ENCODE data around the gene ERV3-1. TPM values are rescaled to one million over a fixed set of nuclear protein-coding genes. Genes with fewer than 3 reads are reported as not detected.
A peak's percentile ranks its signal among the peaks of the same experiment; 100 is the strongest.
"Not testable (repeated sequence)": the region's sequence is repeated elsewhere in the genome, so short reads cannot be mapped to it uniquely, and the experiment has no call there.

The ERV3-1 gene
- total RNA-seq, 1 donor from 2014 or later = 14.6 TPM

GRCh38 chr7:64946772-64947171 lies 59.7 kb downstream of the ERV3-1 start:
- H3K9me3 ChIP-seq (ENCODE audit: control insufficient read depth in 3 of 3, low read length in 3 of 3) = no peaks in the 10 kb centered on the region
- H3K27ac ChIP-seq (ENCODE audit: low read depth, low read length) = no peak overlapping the region
- H3K27me3 ChIP-seq (ENCODE audit: control insufficient read depth in 3 of 3, insufficient read depth in 3 of 3, low read length in 3 of 3) = peaks cover 12 to 28% (median 19%) of the 10 kb centered on the region in 3 donors
- H3K36me3 ChIP-seq (ENCODE audit: control insufficient read depth in 3 of 3, insufficient read depth in 3 of 3, low read length in 3 of 3) = no peaks in the 10 kb centered on the region
- peaks cover 4 to 25% (median 10%) of the 10 kb centered on the region in 3 donors for H3K4me1 ChIP-seq (ENCODE audit: control insufficient read depth in 3 of 3, insufficient read depth in 3 of 3, low read length in 3 of 3)
- H3K4me3 ChIP-seq (ENCODE audit: low read length in 3 of 3) = peak overlapping the region; percentile 48 to 69 (median 60)
- peak overlapping the region in 2 of 3 donors; percentile 73 to 76 for H3K9ac ChIP-seq (ENCODE audit: low read depth in 1 of 3, low read length in 3 of 3)

GRCh38 chr7:64945503-64946175 lies 60.8 kb downstream of the ERV3-1 start:
- H3K4me1 ChIP-seq (ENCODE audit: control insufficient read depth in 3 of 3, insufficient read depth in 3 of 3, low read length in 3 of 3) = peaks cover 4 to 25% (median 10%) of the 10 kb centered on the region in 3 donors
- peaks cover 12 to 28% (median 19%) of the 10 kb centered on the region in 3 donors for H3K27me3 ChIP-seq (ENCODE audit: control insufficient read depth in 3 of 3, insufficient read depth in 3 of 3, low read length in 3 of 3)
- H3K4me3 ChIP-seq (ENCODE audit: low read length in 3 of 3) = no peak overlapping the region
- no peak overlapping the region for H3K9ac ChIP-seq (ENCODE audit: low read depth in 1 of 3, low read length in 3 of 3)
- no peaks in the 10 kb centered on the region for H3K36me3 ChIP-seq (ENCODE audit: control insufficient read depth in 3 of 3, insufficient read depth in 3 of 3, low read length in 3 of 3)
- no peaks in the 10 kb centered on the region for H3K9me3 ChIP-seq (ENCODE audit: control insufficient read depth in 3 of 3, low read length in 3 of 3)
- no peak overlapping the region for H3K27ac ChIP-seq (ENCODE audit: low read depth, low read length)

DNA sequence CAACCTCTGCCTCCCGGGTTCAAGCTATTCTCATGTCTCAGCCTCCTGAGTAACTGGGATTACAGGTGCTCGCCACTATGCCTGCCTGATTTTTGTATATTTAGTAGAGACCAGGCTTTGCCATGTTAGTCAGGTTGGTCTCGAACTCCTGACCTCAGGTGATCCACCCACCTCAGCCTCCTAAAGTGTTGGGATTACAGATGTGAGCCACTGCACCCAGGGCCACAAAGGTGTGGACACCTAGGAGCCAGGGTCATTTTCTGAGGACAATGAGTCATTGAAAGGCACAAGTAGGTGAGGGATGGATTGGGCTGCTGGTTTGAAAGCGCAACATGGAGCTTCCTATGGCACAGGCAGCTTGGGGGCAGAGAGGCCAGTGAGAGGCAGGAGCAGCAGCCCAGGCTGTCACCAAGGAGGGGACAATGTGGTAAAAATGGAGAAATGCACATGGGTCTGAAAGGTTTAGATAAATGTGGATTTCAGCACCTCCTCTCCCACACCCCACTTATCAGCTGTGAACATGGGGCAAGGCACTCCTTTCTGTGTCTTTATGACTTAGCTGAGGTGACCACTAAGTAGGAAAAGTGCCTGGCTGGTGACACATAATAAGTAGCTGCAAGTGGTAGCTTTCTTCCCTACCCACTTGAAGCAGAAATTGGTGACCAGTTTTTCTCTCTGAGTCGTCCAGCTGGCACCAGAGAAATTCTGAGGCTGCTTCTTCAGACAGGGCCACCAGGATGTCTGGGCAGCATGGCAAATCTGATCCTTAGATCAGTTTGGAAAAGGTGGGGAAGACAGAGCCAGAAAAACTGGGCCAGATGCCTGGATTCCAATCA lies 61.6 kb downstream of the ERV3-1 start:
- Histone ChIP-seq H3K4me1 (ENCODE audit: control insufficient read depth in 3 of 3, insufficient read depth in 3 of 3, low read length in 3 of 3) (peaks cover 4 to 25% (median 10%) of the 10 kb centered on the region in 3 donors), H3K27me3 (ENCODE audit: control insufficient read depth in 3 of 3, insufficient read depth in 3 of 3, low read length in 3 of 3) (peaks cover 12 to 28% (median 19%) of the 10 kb centered on the region in 3 donors)
- not testable (repeated sequence) for H3K9ac ChIP-seq (ENCODE audit: low read depth in 1 of 3, low read length in 3 of 3); H3K4me3 ChIP-seq (ENCODE audit: low read length in 3 of 3); H3K9me3 ChIP-seq (ENCODE audit: control insufficient read depth in 3 of 3, low read length in 3 of 3); H3K36me3 ChIP-seq (ENCODE audit: control insufficient read depth in 3 of 3, insufficient read depth in 3 of 3, low read length in 3 of 3); H3K27ac ChIP-seq (ENCODE audit: low read depth, low read length)

Small RNA genes lying within 50 kb of the gene (small RNA-seq; reads per million reads assigned to genes)
- gene RNU6-1229P = not detected

Other genes with a start within 250 kb of the ERV3-1 start
- gene ZNF138, start 212.3 kb downstream of the ERV3-1 start, total RNA-seq = 5.7 TPM
- 6.3 TPM for gene ZNF273, start 103.4 kb downstream of the ERV3-1 start, total RNA-seq
- 9.9 TPM for gene ZNF117, start 15.7 kb downstream of the ERV3-1 start, total RNA-seq

All from skeletal muscle tissue (tissue), 5 donors.